ENCODE results near the gene ATP10D.
"Not testable (repeated sequence)": the region's sequence is repeated elsewhere in the genome, so short reads cannot be mapped to it uniquely, and the experiment has no call there.

ATP10D gene

DNA sequence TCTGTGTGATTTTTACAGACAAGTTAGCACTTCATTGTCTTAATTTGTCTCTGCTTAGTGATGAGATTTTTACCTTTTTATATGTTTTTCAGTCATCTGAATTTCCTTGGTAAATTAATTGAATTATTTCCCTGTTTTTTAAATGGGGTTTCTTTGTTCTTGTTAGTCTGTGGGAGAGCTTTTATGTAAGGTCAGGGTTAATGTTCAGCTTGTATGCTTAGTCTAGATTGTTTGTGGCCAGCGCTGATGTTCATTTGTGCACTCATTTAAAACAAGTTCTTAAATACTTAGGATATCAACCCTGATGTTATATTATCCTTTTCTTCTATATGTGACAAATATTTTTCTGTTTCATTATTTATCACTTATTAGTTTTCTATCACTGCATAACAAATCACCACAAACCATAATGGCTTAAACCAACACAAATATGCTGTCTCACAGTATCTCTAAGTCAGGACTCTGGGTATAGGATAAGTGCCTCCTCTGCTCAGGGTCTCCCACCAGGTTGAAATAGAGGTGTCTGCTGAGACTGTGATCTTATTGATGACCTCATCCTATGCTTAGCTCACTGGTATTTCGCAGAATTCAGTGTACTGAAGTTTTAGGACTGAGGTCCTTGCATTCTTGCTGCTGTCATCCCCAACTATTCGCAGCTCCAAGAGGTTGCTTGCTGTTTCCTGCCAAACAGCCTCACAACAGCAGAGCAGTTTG, 53.2 kb downstream of the ATP10D start:
- no peak for DNase-seq

DNA sequence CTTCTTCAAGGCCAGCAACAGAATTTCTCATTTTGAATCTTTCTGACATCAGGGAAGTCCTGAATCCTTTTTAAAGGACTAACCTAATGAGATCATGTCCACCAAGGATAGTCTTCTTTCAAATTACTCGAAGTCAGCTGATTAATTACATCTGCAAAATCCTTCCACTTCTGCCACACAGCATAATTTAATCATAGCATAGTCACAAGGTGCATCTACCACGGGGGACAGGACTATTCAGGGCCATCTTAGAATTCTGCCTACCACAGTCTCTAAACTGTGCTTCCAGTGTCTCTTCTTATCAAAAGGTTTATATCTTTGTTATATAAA, 53.7 kb downstream of the ATP10D start:
- no peak for DNase-seq

DNA sequence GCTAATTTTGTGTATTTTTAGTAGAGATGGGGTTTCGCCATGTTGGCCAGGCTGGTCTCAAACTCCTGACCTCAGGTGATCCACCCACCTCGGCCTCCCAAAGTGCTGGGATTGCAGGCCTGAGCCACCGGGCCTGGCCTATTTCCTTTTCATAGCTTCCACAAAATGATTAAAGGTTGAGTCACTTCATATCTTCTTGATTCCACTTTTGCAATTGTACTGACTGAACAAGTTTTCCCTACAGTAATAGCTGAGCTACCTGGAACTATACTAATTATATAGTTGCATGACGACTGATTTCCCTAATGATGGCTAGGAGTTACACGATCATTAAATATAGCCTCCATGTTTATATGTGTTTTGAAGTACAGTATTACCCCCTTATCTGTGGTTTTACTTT, 57.6 kb downstream of the ATP10D start:
- not testable (repeated sequence) for DNase-seq

- no peak for DNase-seq
Measured at GRCh38 chr4:47543331-47543730, 58.3 kb downstream of the ATP10D start.

DNA sequence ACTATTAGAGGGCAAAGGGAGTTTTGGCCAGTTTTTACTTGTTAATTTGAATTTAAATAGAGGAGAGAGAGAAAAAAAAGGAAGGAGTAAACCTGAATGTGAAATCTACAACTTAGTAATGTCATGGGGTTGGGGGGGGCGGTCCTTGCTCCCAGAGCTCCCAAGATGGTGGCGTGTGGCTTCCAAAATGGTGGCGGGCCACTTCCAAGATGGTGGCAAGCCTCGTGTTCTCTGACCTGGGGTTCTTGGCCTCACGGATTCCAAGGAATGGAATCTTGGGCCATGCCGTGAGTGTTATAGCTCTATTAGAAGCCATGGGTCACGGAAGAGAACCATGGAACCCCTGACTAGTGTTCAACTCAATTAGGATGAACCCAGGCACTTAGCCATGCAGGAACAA, 65.3 kb downstream of the ATP10D start:
- DNase-seq, result not testable (repeated sequence)

DNA sequence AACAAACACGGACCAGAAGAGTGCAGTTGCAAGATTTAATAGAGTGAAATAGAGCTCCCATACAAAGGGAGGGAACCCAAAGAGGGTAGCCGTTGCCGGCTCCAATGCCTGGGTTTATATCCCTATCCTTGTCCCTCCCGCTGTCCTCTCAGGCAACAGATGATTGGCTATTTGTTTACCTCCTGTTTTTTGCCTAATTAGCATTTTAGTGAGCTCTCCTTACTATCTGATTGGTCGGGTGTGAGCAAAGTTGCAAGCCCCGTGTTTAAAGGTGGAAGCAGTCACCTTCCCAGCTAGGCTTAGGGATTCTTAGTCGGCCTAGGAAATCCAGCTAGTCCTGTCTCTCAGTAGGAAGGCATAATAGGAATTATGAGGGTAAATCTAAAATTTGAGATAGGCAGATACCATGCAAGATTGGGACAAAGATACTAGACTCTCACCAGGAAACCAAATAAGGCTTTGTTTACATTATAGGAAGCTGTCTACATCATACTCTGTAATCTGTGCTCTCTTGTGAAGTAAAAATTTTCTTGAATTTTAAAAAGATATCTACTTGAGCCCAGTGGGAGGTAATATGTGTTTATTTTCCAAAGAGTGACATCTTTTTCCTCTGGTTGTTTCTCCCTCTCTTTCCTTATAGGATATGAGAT, 65.9 kb downstream of the ATP10D start:
- no peak for DNase-seq

DNA sequence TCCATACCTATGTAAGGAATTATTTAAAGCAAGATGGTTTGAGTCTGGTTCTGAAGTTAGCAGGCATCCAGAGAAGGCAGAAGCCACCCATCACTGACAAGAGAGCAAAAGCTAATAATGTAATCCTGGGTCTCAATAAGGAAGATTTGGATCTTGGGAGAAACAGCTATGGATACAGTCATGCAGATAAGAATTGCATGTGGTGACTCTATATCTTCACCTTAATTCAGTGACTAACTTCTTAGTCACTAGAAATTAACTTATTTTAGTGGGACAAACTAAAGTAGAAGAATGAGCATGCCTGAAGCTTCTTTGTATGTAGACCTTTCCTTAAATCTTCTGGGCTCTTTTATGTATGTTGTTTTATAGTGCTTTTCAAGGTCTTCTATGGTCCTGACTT, 66.6 kb downstream of the ATP10D start:
- no peak for DNase-seq

- no peak for DNase-seq
Measured at GRCh38 chr4:47553329-47554125, 68.5 kb downstream of the ATP10D start.

GRCh38 chr4:47555920-47556319, 70.8 kb downstream of the ATP10D start:
- DNase-seq, result not testable (repeated sequence)

DNA sequence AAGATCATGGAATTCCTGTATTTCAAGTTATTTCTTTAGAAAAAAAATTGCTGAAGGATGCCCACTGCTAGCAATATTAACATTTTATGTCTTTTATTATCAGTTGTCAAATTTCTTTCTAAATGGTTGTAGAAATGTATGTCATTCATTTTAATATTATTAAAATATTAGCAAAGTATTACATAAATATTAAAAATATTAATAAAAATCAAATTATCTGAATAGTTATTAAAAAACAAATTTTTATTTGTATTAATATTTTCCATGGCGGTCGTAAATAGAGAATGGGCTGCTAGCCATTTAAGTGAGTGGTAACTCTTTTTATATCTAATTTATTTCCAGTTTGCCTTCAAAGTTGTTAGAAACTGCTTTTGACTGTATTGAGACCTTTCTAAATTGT, 72.2 kb downstream of the ATP10D start:
- DNase-seq, result no peak

- DNase-seq, result no peak
Measured at GRCh38 chr4:47560682-47561081, 75.6 kb downstream of the ATP10D start.

DNA sequence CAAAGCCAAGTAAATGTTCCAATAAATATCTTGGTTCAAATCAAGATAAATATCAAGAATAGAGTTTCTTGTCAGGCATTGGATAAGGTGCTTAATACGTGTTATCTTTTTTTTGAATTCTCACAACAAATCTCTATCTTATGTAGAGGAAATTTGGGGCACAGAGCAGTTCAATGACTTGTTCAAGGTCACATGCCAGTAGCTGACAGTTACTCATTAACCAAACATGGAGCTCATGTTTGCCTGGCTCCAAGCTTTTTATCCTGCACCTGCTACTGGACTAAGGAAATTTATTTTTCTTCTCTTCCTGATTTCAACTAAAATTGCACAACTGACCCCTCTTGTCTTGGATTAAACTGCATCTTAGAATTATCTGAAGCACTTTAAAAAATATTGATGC, 76.3 kb downstream of the ATP10D start:
- no peak for DNase-seq

DNA sequence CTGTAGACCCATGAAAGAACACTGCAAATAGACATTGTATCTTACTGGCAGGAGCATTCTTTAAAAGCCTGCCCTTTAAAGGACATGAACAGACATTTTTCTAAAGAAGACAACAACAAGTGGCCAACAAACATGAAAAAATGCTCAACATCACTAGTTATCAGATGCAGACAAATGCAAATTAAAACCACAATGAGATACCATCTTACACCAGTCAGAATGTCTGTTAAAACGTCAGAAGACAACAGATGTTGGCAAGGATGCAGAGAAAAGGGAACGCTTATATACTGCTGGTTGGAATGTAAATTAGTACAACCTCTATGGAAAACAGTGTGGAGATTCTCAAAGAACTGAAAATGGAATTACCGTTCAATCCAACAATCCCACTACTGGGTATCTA, 77.2 kb downstream of the ATP10D start:
- no peak for DNase-seq

- no peak for DNase-seq
Measured at GRCh38 chr4:47566566-47566965, 81.5 kb downstream of the ATP10D start.

DNA sequence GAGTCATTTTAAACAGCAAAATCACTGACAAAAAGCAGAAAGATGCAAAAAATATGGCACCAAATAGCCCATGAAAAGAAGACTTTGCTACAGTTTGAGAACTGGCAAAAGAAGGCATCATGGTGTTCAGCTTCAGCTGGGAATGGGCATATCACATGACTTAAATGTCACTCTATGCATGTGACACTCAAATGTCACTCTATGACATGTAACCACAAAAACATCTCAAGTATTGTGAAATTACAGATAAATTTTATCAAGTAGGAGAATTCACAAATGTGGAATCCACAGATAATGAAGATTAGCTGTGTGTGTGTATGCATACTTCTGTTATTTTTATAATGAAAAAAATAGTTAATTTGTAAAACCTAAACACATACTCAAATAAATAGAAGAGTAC, 81.9 kb downstream of the ATP10D start:
- DNase-seq, result no peak

- DNase-seq, result no peak
Measured at GRCh38 chr4:47567511-47567910, 82.4 kb downstream of the ATP10D start.

GRCh38 chr4:47570816-47571215, 85.7 kb downstream of the ATP10D start:
- DNase-seq, result no peak

DNA sequence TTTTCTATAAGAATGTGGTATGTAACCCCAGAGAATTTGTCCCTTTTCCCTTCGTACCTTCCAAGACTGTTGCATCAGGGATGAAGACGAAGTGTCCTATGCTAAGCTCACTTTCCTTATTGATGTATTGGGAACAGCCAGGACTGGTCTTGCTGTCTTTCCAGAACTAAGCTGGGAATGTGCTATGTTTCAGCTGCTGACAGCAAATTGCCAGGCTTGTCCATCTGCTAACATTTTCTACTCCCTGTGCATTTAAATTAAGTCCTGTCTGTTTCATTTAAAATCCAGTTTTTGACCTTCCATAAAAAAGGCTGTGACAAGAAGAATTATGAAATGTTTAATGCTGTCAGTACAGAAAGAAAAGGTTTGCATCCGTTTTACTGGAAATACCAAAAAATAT, 87.9 kb downstream of the ATP10D start:
- DNase-seq, result no peak

DNA sequence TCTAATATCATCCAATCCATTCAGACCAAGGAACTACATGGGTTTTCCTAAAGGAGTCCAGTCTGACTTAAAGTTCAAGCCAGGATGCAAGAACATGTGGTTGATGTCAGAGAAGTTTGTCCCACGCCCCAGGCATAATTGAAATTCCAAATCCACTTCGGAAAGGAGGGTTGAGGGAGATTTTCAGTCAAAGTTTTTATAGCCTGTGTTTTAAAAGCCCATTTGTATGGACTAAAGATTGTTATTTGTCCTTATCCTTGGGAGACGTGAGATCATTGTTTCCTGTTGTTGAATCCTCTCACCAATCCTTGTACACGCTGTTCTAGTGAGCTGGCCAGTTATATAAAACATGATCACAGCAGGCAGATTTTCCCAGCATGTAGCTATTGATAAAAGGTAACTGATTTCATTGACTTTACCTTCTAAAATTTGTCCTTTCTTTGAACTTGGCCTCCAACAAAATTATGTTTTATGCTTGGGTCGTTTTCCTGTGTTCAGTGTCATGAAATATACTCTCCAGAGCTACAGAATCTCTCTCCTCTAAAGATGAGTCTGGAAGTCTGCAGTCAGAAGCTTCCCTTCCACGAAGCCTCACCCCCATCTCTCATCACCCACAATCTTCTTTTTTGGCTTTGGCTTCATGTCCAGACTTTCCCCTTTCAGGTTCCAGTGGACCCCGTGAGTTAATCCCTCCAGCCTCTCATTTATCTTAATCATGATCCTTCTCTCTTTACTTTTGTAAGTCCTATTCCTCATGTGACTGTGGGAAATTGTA, 92.9 kb downstream of the ATP10D start:
- no peak for DNase-seq

- DNase-seq, result no peak
Measured at GRCh38 chr4:47579235-47579634, 94.2 kb downstream of the ATP10D start.

DNA sequence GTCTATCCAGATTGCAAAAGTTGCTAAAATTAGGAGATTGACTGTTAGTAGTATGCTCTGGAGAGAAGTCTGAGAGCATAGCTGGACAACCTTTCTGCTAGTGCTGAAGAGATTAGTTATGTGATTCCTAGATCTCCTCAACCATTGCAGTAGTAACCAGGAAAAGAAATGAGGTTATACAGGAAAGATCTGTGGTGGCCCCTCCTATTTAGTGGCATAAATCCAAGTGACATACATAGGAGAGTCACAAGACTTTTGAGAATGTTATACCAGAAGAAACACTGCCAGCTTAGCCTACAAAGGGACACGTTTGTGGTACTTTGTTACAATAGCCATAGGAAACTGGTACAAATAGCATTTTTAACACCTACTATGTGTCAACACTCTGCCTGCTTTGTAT, 105.2 kb downstream of the ATP10D start:
- DNase-seq, result no peak

GRCh38 chr4:47597696-47598095, 112.6 kb downstream of the ATP10D start:
- no peak for DNase-seq

- DNase-seq, result no peak
Measured at GRCh38 chr4:47598320-47598719, 113.2 kb downstream of the ATP10D start.
